SHP77 (cell line): ENCODE data around the gene TTC39A.

ENCODE experiments used
- DNase-seq, 2 experiments: peaks; one replicate each; lab custom pipeline; 2025; lab: John Stamatoyannopoulos, UW

Gene TTC39A

DNA sequence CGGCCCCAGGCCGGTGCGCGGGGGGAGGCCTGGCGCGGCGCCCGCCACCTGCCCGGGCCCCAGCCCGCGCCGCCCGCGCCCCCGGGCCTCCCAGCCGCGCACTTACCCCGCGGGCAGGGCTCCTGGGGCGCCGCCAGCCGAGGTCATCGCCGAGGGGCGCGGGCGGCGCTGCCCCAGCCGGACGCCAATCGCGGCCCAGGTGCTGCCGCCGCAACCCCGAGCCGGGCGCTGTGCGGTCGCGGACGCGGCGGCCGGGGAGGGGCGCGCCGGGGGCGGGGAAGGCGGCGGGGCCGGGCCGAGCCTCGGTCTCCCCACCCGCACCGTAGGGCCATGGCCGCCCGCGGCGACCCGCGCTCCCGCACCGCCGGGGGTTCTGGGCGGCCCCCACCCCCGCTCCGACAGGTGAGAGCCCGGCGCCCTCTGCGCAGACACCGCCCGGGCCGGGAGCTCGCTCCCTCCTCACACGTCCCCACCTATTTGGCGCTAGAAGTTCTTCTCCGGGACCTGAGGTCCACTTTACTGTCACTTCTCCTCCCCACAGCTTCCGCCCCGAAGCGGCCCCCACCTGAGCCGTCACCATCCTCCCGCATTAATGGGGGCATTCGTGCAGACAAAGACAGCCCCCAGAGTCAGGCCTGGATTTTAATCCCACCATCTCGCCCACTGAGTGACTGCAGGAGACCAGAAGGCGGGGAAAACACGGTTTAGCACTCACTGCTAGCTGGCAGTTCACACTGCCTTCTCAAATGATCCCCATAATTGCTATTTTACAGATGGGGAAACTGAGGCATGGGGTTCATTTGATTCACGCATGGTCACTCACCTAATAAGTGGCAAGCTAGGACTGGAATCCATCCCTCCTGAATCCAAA lies at the start of gene TTC39A:
Gene TTC39A (minus strand): TSS at position 232 of the 871 bp plus-strand sequence. CDS start 85 bp downstream, at position 147.
- peak in 1 of 2 experiments; percentile 34 for DNase-seq

DNA sequence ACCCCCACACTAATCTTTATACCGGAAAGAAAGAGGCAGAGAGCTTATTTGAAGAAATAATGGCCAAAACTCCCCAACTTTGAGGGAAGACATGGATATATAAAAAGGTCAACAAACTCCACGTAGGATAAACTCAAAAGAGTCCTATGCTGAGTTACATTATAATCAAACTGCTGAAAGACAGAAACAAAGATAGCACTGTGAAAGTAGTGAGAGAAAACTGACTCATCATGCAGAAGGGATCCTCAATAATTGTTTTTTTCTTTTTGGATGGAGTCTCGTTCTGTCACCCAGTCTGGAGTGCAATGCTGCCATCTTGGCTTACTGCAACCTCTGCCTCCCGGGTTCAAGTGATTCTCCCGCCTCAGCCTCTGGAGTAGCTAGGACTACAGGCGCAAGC lies 48.5 kb upstream of the TTC39A start:
- DNase-seq: no peak

GRCh38 chr1:51373898-51374297 lies 43.5 kb upstream of the TTC39A start:
- no peak for DNase-seq

GRCh38 chr1:51372561-51372960 lies 42.2 kb upstream of the TTC39A start:
- no peak for DNase-seq

DNA sequence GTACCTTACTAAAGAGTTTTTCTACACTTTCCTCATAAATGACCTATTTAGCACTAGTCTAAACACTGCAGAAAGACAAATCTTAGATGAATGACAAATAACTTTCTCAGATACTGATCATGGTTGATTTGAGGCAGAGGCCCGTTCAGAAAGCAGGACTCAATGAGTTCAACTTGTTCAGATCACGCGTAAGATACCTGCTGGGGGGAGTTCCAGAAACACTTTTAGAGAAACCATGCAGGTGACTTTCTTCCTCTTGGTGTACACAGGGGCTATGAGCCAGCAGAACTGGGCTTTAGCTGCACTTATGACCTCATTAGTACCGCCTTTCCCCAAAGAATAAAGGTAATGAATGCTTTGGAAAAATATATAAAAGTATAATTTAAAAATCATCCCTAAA lies 38.8 kb upstream of the TTC39A start:
- no peak for DNase-seq

GRCh38 chr1:51365774-51366173 lies 35.4 kb upstream of the TTC39A start:
- no peak for DNase-seq

GRCh38 chr1:51359879-51360278 lies 29.5 kb upstream of the TTC39A start:
- DNase-seq: no peak

DNA sequence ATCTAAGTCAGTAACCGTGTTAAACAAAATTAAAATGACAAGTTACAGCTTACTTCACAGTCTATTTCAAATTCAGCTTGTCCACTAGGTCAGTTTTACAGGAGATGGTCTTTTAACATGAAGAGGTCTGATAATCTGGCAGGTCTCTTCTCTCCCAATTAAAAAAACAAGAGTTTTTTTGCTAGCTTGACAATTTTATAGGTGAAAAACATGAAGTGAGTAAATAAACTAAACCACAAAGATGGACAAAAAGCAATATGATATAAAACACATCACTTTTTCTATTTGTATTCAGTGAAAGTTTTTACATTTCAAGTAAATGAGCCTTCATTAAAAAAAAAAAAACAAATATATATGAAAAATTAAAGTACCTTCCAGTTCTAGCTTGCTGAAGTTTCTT lies 25.0 kb upstream of the TTC39A start:
- no peak for DNase-seq

DNA sequence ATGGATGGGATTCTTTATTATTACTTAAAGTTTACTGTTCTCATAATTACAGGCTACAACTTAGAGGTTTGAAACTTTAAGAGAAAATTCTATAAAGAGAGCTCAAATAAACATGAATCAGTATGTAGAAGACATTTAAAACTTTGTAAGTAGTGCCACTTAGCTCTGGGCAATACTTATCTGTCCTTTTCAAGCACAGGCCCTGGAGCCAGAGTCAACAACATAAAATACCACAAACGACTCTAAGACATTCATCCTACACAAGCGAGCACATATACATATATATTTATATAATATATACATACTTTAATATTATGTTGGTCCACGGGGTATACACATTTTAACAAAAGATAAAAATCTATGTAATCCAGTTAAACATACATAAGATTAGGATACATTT lies 24.1 kb upstream of the TTC39A start:
- no peak for DNase-seq

DNA sequence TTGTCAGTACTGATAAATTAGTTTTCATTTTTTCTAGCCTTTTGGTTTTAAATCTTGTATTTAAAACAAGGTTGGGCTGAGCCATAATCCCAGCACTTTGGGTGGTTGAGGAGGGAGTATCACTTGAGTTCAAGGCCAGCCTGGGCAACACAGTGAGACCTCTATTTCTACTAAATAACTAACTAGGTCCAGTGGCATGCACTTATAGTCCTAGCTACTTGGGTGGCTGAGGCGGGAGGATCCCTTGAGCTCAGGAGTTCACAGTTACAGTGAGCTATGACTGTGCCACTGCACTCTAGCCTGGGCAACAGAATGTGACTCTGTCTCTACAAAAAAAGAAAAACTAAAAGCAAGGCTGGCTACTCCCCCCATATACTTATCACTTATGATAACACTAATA lies 21.5 kb upstream of the TTC39A start:
- DNase-seq: no peak

DNA sequence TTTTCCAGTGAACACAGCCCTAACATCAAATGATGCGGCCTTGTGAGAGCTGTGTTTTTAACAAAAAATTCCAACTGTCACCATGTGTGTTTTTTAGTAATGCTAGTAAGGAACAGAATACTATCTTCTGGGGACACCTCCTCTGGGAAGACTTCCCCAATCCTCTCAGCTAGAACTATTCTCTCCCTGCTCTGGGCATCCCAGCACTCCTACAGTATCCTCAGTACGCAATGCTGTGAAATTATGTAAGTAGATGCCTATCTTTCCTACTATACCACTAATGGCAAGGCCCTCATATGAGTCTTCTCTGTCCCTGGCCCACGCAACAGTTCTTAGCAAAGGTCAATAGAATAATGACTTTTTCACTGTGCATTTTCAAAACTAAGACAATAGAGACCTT lies 19.5 kb upstream of the TTC39A start:
- DNase-seq: no peak

DNA sequence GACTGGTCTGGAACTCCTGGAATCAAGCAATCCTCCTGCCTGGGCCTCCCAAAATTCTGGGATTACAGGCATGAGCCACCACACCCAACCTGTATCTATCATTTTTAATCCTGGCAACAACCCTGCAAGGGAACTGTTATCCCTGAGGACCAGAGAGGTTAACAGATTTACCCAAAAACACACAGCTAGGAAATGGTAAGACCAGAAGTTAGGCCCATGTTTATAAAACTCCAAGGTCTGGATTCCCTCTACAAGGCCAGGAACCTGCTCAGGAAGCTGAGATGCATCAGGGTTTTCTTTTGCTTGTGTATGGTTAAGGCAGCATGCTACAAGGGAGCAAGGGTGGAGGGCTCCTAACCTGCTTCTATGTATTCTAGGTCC lies 17.8 kb upstream of the TTC39A start:
- no peak for DNase-seq

- DNase-seq: no peak
These were observed 17.2 kb upstream of the TTC39A start for GRCh38 chr1:51347398-51348146.

GRCh38 chr1:51346086-51346942 lies 16.0 kb upstream of the TTC39A start:
- DNase-seq: no peak

- no peak for DNase-seq
These were observed 14.9 kb upstream of the TTC39A start for GRCh38 chr1:51345300-51345687.

DNA sequence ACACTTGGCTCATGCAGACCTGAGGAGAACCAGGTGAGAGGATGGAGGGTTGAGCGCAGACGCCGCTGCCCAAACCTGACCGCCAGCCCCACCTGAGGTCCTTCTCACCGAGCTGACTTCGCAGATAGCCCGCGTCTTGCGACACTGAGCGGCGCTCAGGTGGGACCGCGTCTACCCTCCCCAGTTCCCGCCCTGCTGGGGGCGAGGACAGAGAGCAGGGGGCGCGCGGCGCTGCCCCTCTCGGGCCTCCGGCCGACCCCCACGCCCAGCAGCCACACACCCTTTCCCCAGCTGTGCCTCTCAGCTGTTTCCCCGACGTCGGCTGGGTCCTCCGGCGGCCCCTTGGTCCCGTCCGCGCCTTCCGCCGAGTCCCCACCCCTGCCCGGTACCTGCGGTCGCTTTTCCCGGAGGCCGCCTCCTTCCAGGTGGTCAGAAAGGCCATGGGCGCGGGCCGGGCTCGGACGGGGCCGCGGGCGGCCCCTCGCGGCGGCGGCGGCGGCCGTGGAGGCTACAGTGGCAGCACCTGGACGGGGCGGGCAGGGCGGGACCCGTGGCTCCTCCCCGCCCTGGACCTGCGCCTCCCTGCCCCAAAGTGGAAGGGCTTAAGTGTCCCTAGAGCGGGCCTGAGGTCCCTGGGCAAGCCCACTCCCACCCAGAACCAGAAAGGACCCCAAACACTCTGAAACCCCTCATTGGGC lies 14.4 kb upstream of the TTC39A start:
- no peak for DNase-seq

DNA sequence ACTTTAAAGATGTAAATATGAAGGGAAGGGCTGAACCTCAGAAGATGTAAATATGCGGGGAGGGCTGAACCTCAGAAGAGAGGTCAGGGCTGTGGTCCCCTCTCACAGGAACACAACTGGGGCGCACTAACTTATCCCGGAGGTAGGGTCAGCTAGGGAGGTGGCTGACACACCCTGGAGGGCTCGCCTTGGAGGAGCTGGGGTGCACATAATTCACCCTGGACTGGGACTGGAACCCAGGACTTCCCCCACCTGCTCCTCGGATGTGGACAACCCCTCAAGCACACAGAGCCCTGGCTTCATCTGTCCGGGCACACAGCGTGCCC lies 13.9 kb upstream of the TTC39A start:
- no peak for DNase-seq

GRCh38 chr1:51343624-51344023 lies 13.3 kb upstream of the TTC39A start:
- DNase-seq: no peak

DNA sequence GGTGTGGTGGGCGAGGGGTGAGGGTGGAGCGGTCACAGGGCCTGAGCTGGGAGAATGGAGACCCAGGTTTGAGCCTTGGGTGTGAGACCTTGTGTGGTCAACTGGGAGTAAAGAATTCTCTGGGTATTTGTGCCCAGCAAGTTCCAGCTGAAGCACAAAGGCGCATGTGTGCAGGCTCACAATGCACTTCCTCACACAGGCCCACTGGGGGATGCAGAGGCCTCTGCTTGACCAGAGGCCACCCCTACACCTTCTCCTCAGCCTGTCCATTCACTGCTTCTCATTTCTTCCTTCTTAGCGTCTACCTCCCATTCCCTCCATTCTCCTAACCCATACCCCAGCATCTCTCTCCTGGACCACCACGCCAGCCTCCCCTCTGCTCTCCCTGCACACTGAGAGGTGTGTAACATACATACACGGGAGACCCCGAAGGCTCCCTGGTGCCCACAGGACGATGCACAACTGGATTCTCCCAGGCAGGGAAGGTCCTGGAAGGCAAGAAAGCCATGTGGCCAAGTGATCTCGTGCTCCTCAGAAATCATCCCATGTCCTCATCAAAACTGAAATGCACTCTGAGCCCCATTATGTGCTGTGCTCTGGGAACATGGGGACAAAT lies 12.3 kb upstream of the TTC39A start:
- no peak for DNase-seq

DNA sequence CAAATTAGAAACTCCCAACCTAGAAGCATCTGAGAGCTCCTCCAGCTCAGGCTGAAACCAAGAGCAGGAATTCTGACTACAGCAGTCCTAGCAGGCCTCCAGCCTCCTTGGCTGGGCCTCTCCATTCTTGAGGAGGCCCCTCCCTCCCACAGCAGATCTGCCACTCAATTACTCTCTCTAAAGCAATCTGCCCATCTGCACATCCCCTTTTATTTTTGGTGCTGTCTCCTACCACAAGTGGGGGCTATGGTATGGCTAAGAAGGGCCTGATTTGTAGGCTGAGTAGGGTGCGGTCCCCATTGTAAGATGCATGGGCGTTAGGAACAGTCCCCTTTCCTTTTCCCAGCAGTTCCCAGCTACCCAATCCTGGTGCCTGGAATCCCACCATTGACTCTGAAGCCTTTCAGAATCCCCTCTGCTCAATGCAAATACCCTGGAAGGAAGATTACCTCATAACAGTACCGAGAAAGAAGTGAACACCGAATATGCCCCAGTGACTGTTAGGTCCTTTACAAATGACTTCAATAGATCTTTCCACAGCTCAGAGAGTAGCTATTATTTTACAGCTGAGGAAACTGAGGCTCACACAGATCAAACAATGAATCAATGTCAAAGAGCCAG lies 11.6 kb upstream of the TTC39A start:
- no peak for DNase-seq

DNA sequence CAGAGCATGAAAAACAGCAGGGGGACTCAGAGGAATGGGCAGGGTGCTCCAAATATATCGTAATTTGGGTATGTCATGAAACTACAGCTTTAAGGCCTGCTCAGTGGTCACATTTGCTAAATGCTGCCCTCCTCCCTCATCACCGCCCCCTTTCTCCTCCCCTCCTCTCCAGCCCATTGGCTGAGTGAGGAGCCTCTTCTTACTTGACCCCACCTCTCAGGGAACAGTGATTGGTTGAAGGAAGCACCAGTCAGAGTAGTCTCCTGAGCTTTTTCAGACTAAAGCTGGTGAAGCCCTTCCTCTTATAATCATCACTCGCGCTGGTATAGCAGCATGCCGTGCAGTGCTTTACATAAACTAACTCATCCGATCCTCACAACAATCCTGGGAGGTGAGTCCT lies 10.0 kb upstream of the TTC39A start:
- no peak for DNase-seq
